PC-9 (cell line): Measurements from ENCODE around the gene PRXL2B. TPM values are rescaled to one million over a fixed set of nuclear protein-coding genes. Genes with fewer than 3 reads are reported as not detected.

Source experiments
- BruUV-seq: library from RNA; stranded (reverse); fragments of 400-500 nt; replicated peaks from 2 replicates; lab custom pipeline; 2021; lab: Mats Ljungman, UMichigan
- CTCF ChIA-PET: fragments of 300-600 bp; sonication (Branson Sonifier 250); formaldehyde crosslinking; loops from one replicate; lab custom pipeline; 2022; ENCODE audit warnings: antibody characterized with exemption; lab: Charles Lee
- POLR2A ChIA-PET: fragments of 300-600 bp; sonication (Branson Sonifier 250); formaldehyde crosslinking; loops from one replicate; lab custom pipeline; 2022; ENCODE audit warnings: antibody characterized with exemption; ENCODE audit not compliant: unreplicated experiment; lab: Charles Lee
- DNase-seq, 2 experiments: peaks; one replicate each; pipeline versions ENCODE4 v3.0.0 to v3.0.0-alpha.2; 2015 to 2022; ENCODE audit warnings: mixed read lengths in 1 of 2
- H2AFZ ChIP-seq: fragments of 200-600 bp; sonication (generic); 2 replicates; pipeline ENCODE4 v1.8.1; 2017; ENCODE audit warnings: antibody characterized with exemption
- H3F3A ChIP-seq: fragments of 200-600 bp; sonication (generic); 2 replicates; pipeline ENCODE4 v1.8.1; 2017; ENCODE audit warnings: antibody characterized with exemption, mild to moderate bottlenecking, low read depth; ENCODE audit not compliant: insufficient read depth
- H3K27ac ChIP-seq: fragments of 200-600 bp; sonication (generic); 2 replicates; pipeline ENCODE4 v1.6.1; 2016; ENCODE audit warnings: mixed run types
- H3K27me3 ChIP-seq: fragments of 200-600 bp; sonication (generic); 2 replicates; pipeline ENCODE4 v1.6.1; 2016; ENCODE audit warnings: low read depth, mixed run types; ENCODE audit not compliant: insufficient read depth
- H3K36me3 ChIP-seq: fragments of 200-600 bp; sonication (generic); 2 replicates; pipeline ENCODE4 v1.6.1; 2016; ENCODE audit warnings: low read depth, mixed run types
- H3K4me1 ChIP-seq: fragments of 200-600 bp; sonication (generic); replicated peaks from 2 replicates; pipeline ENCODE4 v1.6.1; 2016; ENCODE audit warnings: mixed run types; ENCODE audit not compliant: insufficient read depth
- H3K4me2 ChIP-seq: fragments of 200-600 bp; sonication (generic); 2 replicates; pipeline ENCODE4 v1.6.1; 2017; ENCODE audit warnings: mixed run types
- H3K4me3 ChIP-seq: fragments of 200-600 bp; sonication (generic); 2 replicates; pipeline ENCODE4 v1.6.1; 2016; ENCODE audit warnings: mixed run types
- H3K79me2 ChIP-seq: fragments of 200-600 bp; sonication (generic); 2 replicates; pipeline ENCODE4 v1.6.1; 2017; ENCODE audit warnings: low read depth, mixed run types
- H3K9me2 ChIP-seq: fragments of 200-600 bp; sonication (generic); 2 replicates; pipeline ENCODE4 v1.8.1; 2017; ENCODE audit warnings: mild to moderate bottlenecking; ENCODE audit not compliant: insufficient read depth
- H3K9me3 ChIP-seq: fragments of 200-600 bp; sonication (generic); 2 replicates; pipeline ENCODE4 v1.8.1; 2016; ENCODE audit warnings: low read depth; ENCODE audit not compliant: insufficient read depth
- H4K20me1 ChIP-seq: fragments of 200-600 bp; sonication (generic); 2 replicates; pipeline ENCODE4 v1.8.1; 2017; ENCODE audit not compliant: insufficient read depth
- EZH2 ChIP-seq: fragments of 200-600 bp; sonication (generic); IDR thresholded peaks from 2 replicates; pipeline ENCODE4 v1.8.0; 2017; ENCODE audit warnings: antibody characterized with exemption, low read depth
- intact Hi-C: fragments of 100-400 bp; cut with micrococcal nuclease; formaldehyde crosslinking; loops from one replicate; pipeline ENCODE4 v1.10.0; 2022; ENCODE audit not compliant: unreplicated experiment
- total RNA-seq: library from RNA; stranded (reverse); gene quantifications from 2 replicates; pipeline ENCODE4 v1.2.3, GENCODE V29; 2021
- TF ChIP-seq, protein P1 (sequence below): fragments of 200-600 bp; sonication (generic); conservative IDR thresholded peaks from 2 replicates; pipeline ENCODE4 v1.6.1; 2017; ENCODE audit warnings: mixed run types, antibody characterized with exemption, mild to moderate bottlenecking, moderate library complexity

The PRXL2B gene
- total RNA-seq, 1 experiment from 2014 or later, result 26.1 TPM

DNA sequence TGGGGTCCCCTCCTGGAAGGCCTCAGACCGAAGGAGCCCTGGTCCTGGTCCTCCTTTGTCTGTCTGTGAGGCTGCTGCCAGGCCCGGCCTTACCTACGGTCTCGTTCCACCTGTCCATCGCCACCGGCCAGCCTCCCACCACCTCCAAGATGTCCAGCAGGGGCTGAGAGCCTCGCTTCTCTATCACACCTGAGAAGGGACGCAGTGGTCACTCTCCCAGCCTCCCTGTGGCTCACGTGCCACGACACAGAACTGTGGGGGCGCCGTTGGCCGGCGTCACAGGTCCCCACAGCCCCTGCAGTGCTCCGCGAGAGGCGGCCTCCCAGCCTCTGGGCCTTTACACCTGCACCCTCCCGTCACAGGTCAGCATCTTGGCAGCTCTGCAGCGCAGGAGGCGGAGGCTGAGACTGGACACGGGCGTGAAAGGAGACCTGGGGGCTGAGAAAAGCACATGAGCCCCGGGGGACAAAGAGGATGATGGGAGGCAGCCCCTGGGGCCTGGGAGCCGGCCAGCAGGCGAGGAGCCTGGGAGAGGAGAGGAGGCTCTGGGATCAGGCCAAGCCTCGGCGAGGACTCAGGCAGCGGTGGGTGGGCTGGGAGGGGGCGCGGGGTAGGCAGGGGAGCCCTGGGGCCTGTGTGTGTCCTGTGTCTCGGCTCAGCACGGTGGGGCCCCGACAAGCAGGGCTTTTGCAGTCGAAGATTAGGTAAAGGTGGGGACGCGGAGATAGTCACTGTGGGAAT lies 20.5 kb downstream of the PRXL2B start:
- no peaks in the 10 kb centered on the region for H3K9me3 ChIP-seq
- no peaks in the 10 kb centered on the region for H3K9me2 ChIP-seq
- no TSS peak for BruUV-seq
- H3K36me3 ChIP-seq, result no peaks in the 10 kb centered on the region
- DNase-seq, result no peak
- peaks cover 9% of the 10 kb centered on the region; the same call in 1 of the 2 replicates for H3F3A ChIP-seq
- no peak overlapping the region for H3K4me3 ChIP-seq
- no peaks in the 10 kb centered on the region for H3K4me1 ChIP-seq
- H3K27ac ChIP-seq, result no peak overlapping the region
- CTCF ChIA-PET, result no interaction called here
- no peaks in the 10 kb centered on the region for H3K79me2 ChIP-seq
- no peaks in the 10 kb centered on the region for H4K20me1 ChIP-seq
- no peak overlapping the region for H2AFZ ChIP-seq
- peaks cover 70% of the 10 kb centered on the region for H3K27me3 ChIP-seq
- POLR2A ChIA-PET, result no interaction called here
- TF ChIP-seq, protein P1, sequence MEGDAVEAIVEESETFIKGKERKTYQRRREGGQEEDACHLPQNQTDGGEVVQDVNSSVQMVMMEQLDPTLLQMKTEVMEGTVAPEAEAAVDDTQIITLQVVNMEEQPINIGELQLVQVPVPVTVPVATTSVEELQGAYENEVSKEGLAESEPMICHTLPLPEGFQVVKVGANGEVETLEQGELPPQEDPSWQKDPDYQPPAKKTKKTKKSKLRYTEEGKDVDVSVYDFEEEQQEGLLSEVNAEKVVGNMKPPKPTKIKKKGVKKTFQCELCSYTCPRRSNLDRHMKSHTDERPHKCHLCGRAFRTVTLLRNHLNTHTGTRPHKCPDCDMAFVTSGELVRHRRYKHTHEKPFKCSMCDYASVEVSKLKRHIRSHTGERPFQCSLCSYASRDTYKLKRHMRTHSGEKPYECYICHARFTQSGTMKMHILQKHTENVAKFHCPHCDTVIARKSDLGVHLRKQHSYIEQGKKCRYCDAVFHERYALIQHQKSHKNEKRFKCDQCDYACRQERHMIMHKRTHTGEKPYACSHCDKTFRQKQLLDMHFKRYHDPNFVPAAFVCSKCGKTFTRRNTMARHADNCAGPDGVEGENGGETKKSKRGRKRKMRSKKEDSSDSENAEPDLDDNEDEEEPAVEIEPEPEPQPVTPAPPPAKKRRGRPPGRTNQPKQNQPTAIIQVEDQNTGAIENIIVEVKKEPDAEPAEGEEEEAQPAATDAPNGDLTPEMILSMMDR, result no peak
- TF ChIP-seq EZH2, result no peak
- no peak overlapping the region for H3K4me2 ChIP-seq
- intact Hi-C loops, result no loop called here

DNA sequence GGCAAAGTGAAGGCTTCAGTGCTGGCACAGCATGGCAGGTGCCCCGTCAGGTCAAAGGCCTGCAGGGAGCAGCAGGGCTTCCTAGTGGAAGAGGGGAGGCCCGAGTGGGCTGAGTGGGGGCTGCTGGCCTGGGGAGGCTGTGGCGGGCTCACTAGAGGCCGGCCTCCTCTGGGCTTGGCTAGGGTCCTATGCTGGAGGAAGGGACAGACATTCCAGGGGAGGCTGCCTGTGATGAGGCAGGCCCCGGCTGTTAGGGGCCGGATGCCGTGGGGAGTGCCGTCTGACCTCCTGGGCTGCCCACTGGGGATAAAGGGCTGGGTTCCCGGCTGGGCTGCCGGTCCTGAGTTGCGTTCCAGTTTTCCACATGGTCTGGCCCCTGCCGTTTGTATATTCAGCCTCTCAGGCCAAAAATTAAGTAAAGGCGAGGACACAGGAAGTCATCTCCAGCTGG lies 21.1 kb downstream of the PRXL2B start:
- H3K9me2 ChIP-seq, result no peaks in the 10 kb centered on the region
- H3K9me3 ChIP-seq, result no peaks in the 10 kb centered on the region
- no peak overlapping the region for H3K27ac ChIP-seq
- intact Hi-C loops, result no loop called here
- H3K4me1 ChIP-seq, result no peaks in the 10 kb centered on the region
- POLR2A ChIA-PET, result no interaction called here
- no peaks in the 10 kb centered on the region for H3K79me2 ChIP-seq
- DNase-seq, result no peak
- H3K36me3 ChIP-seq, result no peaks in the 10 kb centered on the region
- no peak overlapping the region for H3K4me2 ChIP-seq
- H3K27me3 ChIP-seq, result peaks cover 70% of the 10 kb centered on the region
- CTCF ChIA-PET, result no interaction called here
- no peak for TF ChIP-seq EZH2
- TF ChIP-seq, protein P1, result no peak
- no TSS peak for BruUV-seq
- peaks cover 9% of the 10 kb centered on the region; the same call in 1 of the 2 replicates for H3F3A ChIP-seq
- H4K20me1 ChIP-seq, result no peaks in the 10 kb centered on the region
- H2AFZ ChIP-seq, result no peak overlapping the region
- no peak overlapping the region for H3K4me3 ChIP-seq

DNA sequence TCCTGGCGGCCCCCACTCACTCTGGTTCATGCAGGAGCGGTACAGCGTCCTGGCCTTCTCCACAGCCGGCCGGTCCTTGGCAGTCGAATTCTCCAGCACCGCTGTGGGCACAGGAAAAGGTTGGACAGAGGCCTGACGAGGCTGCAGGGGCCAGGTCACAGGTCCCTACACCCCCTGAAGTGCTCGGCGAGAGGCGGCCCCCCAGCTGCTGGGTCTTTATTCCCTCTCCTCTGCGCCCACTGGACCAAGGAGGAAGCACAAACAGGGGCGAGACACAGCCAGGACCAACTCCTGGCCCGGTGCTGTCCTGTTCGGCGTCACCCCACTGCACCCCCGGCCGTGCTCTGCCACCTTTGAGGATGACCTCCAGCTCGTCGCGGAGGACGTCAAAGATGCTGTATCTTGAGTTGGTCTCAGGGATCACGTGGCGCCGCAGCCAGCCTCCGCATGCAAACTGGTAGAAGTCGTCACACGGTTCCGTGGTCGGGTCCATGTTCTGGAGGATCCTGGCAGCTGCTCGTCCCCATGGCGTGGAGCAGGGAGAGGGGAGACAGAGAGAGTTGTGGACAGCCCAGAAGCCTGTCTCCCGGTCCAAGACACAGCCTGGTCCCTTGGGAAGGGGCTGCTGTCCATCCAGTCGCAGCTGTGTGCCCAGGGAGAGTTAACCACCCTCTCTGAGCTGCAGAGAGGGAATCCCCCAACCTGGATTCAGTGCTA lies 22.9 kb downstream of the PRXL2B start:
- POLR2A ChIA-PET, result no interaction called here
- no peaks in the 10 kb centered on the region for H4K20me1 ChIP-seq
- H3K79me2 ChIP-seq, result no peaks in the 10 kb centered on the region
- no peak for DNase-seq
- no peak overlapping the region for H3K4me3 ChIP-seq
- H3K36me3 ChIP-seq, result no peaks in the 10 kb centered on the region
- TF ChIP-seq, protein P1, result no peak
- no peak for TF ChIP-seq EZH2
- H3K9me3 ChIP-seq, result no peaks in the 10 kb centered on the region
- H3K4me2 ChIP-seq, result no peak overlapping the region
- H3K27ac ChIP-seq, result no peak overlapping the region
- no TSS peak for BruUV-seq
- CTCF ChIA-PET, result no interaction called here
- peaks cover 69% of the 10 kb centered on the region for H3K27me3 ChIP-seq
- H3K4me1 ChIP-seq, result no peaks in the 10 kb centered on the region
- no peak overlapping the region for H2AFZ ChIP-seq
- intact Hi-C loops, result no loop called here
- H3K9me2 ChIP-seq, result no peaks in the 10 kb centered on the region
- H3F3A ChIP-seq, result peaks cover 9% of the 10 kb centered on the region; the same call in 1 of the 2 replicates
